ENCODE measurements around the gene SGO2.

DNA sequence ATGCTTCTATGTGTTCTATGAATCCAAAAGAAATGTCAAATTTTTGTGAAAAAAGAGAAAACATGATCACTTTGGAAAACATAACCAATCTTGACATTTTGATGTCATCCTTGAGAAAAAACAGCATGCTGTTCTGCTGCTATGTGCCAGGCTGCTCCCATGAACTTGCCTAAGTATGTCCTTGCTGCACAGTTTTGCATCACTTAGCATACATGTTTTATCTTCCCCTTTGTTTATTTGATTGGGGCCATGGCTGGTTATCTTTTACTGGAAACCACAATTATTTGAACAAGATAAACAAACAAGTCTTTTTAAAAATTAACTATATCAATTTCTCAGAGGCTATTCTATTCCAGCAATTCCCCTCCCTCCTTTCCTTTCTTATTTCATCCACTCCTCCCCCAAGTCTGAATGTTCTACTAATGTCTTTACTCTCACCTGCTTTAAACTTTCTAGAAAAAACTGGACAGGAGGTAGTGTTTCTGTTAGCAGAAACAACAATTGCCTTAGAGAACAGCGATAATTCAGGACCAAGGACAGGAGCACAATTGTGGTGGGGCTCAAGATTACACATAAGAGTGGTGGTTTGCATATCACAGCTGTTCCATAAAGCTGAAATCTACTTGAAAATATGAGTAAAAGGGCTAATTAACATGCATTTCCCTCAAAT is 66.5 kb downstream of the SGO2 start:
- no peak for TF ChIP-seq WT1 (tag by site-specific recombination; IDR thresholded peaks at IDR 0.05)
- TF ChIP-seq, protein P1, sequence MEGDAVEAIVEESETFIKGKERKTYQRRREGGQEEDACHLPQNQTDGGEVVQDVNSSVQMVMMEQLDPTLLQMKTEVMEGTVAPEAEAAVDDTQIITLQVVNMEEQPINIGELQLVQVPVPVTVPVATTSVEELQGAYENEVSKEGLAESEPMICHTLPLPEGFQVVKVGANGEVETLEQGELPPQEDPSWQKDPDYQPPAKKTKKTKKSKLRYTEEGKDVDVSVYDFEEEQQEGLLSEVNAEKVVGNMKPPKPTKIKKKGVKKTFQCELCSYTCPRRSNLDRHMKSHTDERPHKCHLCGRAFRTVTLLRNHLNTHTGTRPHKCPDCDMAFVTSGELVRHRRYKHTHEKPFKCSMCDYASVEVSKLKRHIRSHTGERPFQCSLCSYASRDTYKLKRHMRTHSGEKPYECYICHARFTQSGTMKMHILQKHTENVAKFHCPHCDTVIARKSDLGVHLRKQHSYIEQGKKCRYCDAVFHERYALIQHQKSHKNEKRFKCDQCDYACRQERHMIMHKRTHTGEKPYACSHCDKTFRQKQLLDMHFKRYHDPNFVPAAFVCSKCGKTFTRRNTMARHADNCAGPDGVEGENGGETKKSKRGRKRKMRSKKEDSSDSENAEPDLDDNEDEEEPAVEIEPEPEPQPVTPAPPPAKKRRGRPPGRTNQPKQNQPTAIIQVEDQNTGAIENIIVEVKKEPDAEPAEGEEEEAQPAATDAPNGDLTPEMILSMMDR (tag by site-specific recombination; IDR thresholded peaks at IDR 0.05), result no peak
- TF ChIP-seq ELK4 (IDR thresholded peaks at IDR 0.05; ENCODE audit: borderline replicate concordance, low read depth, low read length), result no peak
- TF ChIP-seq ZBTB49 (tag by site-specific recombination; IDR thresholded peaks at IDR 0.05; ENCODE audit: low read depth), result no peak
- TF ChIP-seq KLF16 (tag by site-specific recombination; IDR thresholded peaks at IDR 0.05), result no peak
- no peak for TF ChIP-seq ZNF274 (IDR thresholded peaks at IDR 0.05; ENCODE audit: low read length)
- no peak for TF ChIP-seq ZNF274 (tag by site-specific recombination; IDR thresholded peaks at IDR 0.05; ENCODE audit: borderline replicate concordance)
- TF ChIP-seq ZSCAN30 (tag by site-specific recombination; IDR thresholded peaks at IDR 0.05), result no peak
- TF ChIP-seq YY1 (tag by site-specific recombination; IDR thresholded peaks at IDR 0.05), result no peak
- no peak for TF ChIP-seq ZNF747 (tag by site-specific recombination; IDR thresholded peaks at IDR 0.05)
- TF ChIP-seq, protein P2, sequence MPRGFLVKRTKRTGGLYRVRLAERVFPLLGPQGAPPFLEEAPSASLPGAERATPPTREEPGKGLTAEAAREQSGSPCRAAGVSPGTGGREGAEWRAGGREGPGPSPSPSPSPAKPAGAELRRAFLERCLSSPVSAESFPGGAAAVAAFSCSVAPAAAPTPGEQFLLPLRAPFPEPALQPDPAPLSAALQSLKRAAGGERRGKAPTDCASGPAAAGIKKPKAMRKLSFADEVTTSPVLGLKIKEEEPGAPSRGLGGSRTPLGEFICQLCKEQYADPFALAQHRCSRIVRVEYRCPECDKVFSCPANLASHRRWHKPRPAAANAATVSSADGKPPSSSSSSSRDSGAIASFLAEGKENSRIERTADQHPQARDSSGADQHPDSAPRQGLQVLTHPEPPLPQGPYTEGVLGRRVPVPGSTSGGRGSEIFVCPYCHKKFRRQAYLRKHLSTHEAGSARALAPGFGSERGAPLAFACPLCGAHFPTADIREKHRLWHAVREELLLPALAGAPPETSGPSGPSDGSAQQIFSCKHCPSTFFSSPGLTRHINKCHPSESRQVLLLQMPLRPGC (tag by site-specific recombination; IDR thresholded peaks at IDR 0.05), result no peak
